Astrocyte (in vitro differentiated cells and primary cell): ENCODE results near the gene ASCL5.

Source experiments
- CTCF ChIP-seq: IDR thresholded peaks from 2 replicates; pipeline ENCODE4 v1.5.1; 2011; ENCODE audit warnings: low read depth, mild to moderate bottlenecking, inconsistent platforms, low read length, moderate library complexity; ENCODE audit not compliant: insufficient read depth
- EZH2 ChIP-seq: IDR thresholded peaks from 2 replicates; pipeline ENCODE4 v1.6.1; 2012; ENCODE audit warnings: mild to moderate bottlenecking, low read length, inconsistent platforms; ENCODE audit not compliant: insufficient read depth

GRCh38 chr1:201137579-201138310 is 10.8 kb upstream of the ASCL5 start:
- TF ChIP-seq CTCF = no peak
- TF ChIP-seq EZH2 = no peak
